Neural cell (in vitro differentiated cells): ENCODE measurements around the gene DIS3L. TPM values are rescaled to one million over a fixed set of nuclear protein-coding genes. Genes with fewer than 3 reads are reported as not detected.

Source experiments
- H2AFZ ChIP-seq: fragments of 200-600, 300-800 bp; sonication (generic), shearing (Covaris generic); 2 replicates; pipeline ENCODE4 v1.6.0; 2014; ENCODE audit warnings: low read depth, mild to moderate bottlenecking, antibody characterized with exemption, low read length, moderate library complexity
- H3F3A ChIP-seq: fragments of 200-600 bp; shearing (Covaris generic); 2 replicates; pipeline ENCODE4 v1.6.1; 2016; ENCODE audit warnings: mild to moderate bottlenecking, moderate library complexity, mixed read lengths, antibody characterized with exemption, low read length; ENCODE audit not compliant: insufficient read depth, poor library complexity, severe bottlenecking
- H3K27ac ChIP-seq: fragments of 200-600, 300-800 bp; sonication (generic), shearing (Covaris generic); 2 replicates; pipeline ENCODE4 v1.5.1; 2014; ENCODE audit warnings: mild to moderate bottlenecking, low read length, moderate library complexity
- H3K27me3 ChIP-seq: fragments of 300-800, 200-600 bp; sonication (generic), shearing (Covaris generic); 2 replicates; pipeline ENCODE4 v1.6.0; 2014; ENCODE audit warnings: mild to moderate bottlenecking, low read depth, low read length, moderate library complexity; ENCODE audit not compliant: insufficient read depth
- H3K36me3 ChIP-seq: fragments of 300-800, 200-600 bp; sonication (generic), shearing (Covaris generic); 2 replicates; pipeline ENCODE4 v1.5.1; 2014; ENCODE audit warnings: mild to moderate bottlenecking, antibody characterized with exemption, low read length, moderate library complexity; ENCODE audit not compliant: insufficient read depth
- H3K4me2 ChIP-seq: fragments of 300-800, 200-600 bp; sonication (generic), shearing (Covaris generic); 2 replicates; pipeline ENCODE4 v1.6.0; 2014; ENCODE audit warnings: mild to moderate bottlenecking, low read length
- H3K4me3 ChIP-seq: fragments of 300-800, 200-600 bp; sonication (generic), shearing (Covaris generic); 2 replicates; pipeline ENCODE4 v1.5.1; 2014; ENCODE audit warnings: mild to moderate bottlenecking, low read length, moderate library complexity
- H3K79me2 ChIP-seq: fragments of 200-600 bp; shearing (Covaris generic); replicated peaks from 2 replicates; pipeline ENCODE4 v1.6.0; 2014; ENCODE audit warnings: mild to moderate bottlenecking, low read length, moderate library complexity; ENCODE audit not compliant: insufficient read depth
- H3K9ac ChIP-seq: fragments of 300-800, 200-600 bp; sonication (generic), shearing (Covaris generic); 2 replicates; pipeline ENCODE4 v1.6.1; 2016; ENCODE audit warnings: mild to moderate bottlenecking, low read length, mixed read lengths
- H3K9me2 ChIP-seq: fragments of 200-600 bp; shearing (Covaris generic); 2 replicates; pipeline ENCODE4 v1.6.1; 2016; ENCODE audit warnings: mild to moderate bottlenecking, low read length, mixed read lengths; ENCODE audit not compliant: insufficient read depth
- H3K9me3 ChIP-seq: fragments of 200-600, 300-800 bp; sonication (generic), shearing (Covaris generic); 2 replicates; pipeline ENCODE4 v1.6.1; 2016; ENCODE audit warnings: mild to moderate bottlenecking, mixed run types, low read length, moderate library complexity, mixed read lengths
- H4K20me1 ChIP-seq: fragments of 200-600 bp; shearing (Covaris generic); 2 replicates; pipeline ENCODE4 v1.6.1; 2016; ENCODE audit warnings: mild to moderate bottlenecking, mixed run types; ENCODE audit not compliant: insufficient read depth
- EP300 ChIP-seq: fragments of 450-650 bp; conservative IDR thresholded peaks from 2 replicates; pipeline ENCODE4 v1.6.1; 2014; ENCODE audit warnings: antibody characterized with exemption, mild to moderate bottlenecking, moderate library complexity; ENCODE audit not compliant: poor library complexity, severe bottlenecking
- EZH2 ChIP-seq: fragments of 200-600, 300-800 bp; shearing (Covaris generic), sonication (generic); IDR thresholded peaks from 2 replicates; pipeline ENCODE4 v1.6.1; 2014; ENCODE audit warnings: antibody characterized with exemption, low read length, borderline replicate concordance, mild to moderate bottlenecking; ENCODE audit not compliant: insufficient read depth, poor library complexity, severe bottlenecking
- MXI1 ChIP-seq: fragments of 450-650 bp; conservative IDR thresholded peaks from 2 replicates; pipeline ENCODE4 v1.6.1; 2014; ENCODE audit warnings: antibody characterized with exemption, mild to moderate bottlenecking; ENCODE audit not compliant: poor library complexity, severe bottlenecking
- POLR2AphosphoS5 ChIP-seq: IDR thresholded peaks from 2 replicates; pipeline ENCODE4 v1.6.1; 2012
- RAD21 ChIP-seq: fragments of 450-650 bp; conservative IDR thresholded peaks from 2 replicates; pipeline ENCODE4 v1.6.1; 2014; ENCODE audit warnings: antibody characterized with exemption, mild to moderate bottlenecking, moderate library complexity
- SMC3 ChIP-seq: fragments of 450-650 bp; conservative IDR thresholded peaks from 2 replicates; pipeline ENCODE4 v1.6.1; 2014; ENCODE audit warnings: antibody characterized with exemption, mild to moderate bottlenecking, moderate library complexity; ENCODE audit not compliant: poor library complexity
- TAF1 ChIP-seq: IDR thresholded peaks from 2 replicates; pipeline ENCODE4 v1.6.1; 2012; ENCODE audit warnings: low read depth
- polyA plus RNA-seq: library from polyadenylated mRNA; depleted of rRNA; stranded (reverse); fragments of >200 nt; gene quantifications from 2 replicates; pipeline ENCODE4 v1.2.3, GENCODE V29; 2014
- TF ChIP-seq, protein P1 (sequence below): fragments of 450-650 bp; IDR thresholded peaks from 2 replicates; pipeline ENCODE4 v1.5.1; 2014; ENCODE audit warnings: antibody characterized with exemption, mild to moderate bottlenecking, moderate library complexity; ENCODE audit not compliant: poor library complexity, severe bottlenecking
- TF ChIP-seq, protein P2 (sequence below): IDR thresholded peaks from 2 replicates; pipeline ENCODE4 v1.6.1; 2012; ENCODE audit warnings: borderline replicate concordance

DIS3L gene
- polyA plus RNA-seq, 1 donor from 2014 or later, result 9.9 TPM

DNA sequence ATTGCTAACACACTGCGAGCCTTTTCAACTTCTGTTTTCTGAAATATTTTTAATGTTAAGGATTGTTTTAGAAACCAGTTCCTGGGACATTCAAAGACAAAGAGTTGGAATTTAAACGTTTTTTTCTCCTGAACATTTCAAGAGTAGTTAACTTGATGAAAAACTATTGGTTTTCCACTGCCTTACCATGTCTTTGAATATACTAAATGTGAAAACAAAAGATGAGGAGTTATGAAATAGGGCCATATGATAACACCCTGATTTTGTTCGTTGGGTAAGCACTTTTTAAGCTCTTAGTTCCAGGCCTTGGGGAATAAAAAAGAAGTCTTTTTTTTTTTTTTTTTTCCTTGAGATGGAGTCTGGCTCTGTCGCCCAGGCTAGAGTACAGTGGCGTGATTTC, 2.8 kb downstream of the DIS3L start:
- H3K9me3 ChIP-seq, result no peaks in the 10 kb centered on the region
- H4K20me1 ChIP-seq, result no peaks in the 10 kb centered on the region
- H3F3A ChIP-seq, result no peaks in the 10 kb centered on the region
- no peak overlapping the region for H2AFZ ChIP-seq
- peaks cover 3% of the 10 kb centered on the region for H3K79me2 ChIP-seq
- H3K9ac ChIP-seq, result no peak overlapping the region
- no peaks in the 10 kb centered on the region for H3K27me3 ChIP-seq
- H3K27ac ChIP-seq, result no peak overlapping the region
- H3K36me3 ChIP-seq, result no peaks in the 10 kb centered on the region
- peak overlapping the region; percentile 32 for H3K4me2 ChIP-seq
- no peak overlapping the region for H3K4me3 ChIP-seq
- TF ChIP-seq MXI1, result no peak
- no peak for TF ChIP-seq RAD21
- no peak for TF ChIP-seq SMC3
- TF ChIP-seq, protein P1, sequence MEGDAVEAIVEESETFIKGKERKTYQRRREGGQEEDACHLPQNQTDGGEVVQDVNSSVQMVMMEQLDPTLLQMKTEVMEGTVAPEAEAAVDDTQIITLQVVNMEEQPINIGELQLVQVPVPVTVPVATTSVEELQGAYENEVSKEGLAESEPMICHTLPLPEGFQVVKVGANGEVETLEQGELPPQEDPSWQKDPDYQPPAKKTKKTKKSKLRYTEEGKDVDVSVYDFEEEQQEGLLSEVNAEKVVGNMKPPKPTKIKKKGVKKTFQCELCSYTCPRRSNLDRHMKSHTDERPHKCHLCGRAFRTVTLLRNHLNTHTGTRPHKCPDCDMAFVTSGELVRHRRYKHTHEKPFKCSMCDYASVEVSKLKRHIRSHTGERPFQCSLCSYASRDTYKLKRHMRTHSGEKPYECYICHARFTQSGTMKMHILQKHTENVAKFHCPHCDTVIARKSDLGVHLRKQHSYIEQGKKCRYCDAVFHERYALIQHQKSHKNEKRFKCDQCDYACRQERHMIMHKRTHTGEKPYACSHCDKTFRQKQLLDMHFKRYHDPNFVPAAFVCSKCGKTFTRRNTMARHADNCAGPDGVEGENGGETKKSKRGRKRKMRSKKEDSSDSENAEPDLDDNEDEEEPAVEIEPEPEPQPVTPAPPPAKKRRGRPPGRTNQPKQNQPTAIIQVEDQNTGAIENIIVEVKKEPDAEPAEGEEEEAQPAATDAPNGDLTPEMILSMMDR, result no peak
- TF ChIP-seq, protein P2, sequence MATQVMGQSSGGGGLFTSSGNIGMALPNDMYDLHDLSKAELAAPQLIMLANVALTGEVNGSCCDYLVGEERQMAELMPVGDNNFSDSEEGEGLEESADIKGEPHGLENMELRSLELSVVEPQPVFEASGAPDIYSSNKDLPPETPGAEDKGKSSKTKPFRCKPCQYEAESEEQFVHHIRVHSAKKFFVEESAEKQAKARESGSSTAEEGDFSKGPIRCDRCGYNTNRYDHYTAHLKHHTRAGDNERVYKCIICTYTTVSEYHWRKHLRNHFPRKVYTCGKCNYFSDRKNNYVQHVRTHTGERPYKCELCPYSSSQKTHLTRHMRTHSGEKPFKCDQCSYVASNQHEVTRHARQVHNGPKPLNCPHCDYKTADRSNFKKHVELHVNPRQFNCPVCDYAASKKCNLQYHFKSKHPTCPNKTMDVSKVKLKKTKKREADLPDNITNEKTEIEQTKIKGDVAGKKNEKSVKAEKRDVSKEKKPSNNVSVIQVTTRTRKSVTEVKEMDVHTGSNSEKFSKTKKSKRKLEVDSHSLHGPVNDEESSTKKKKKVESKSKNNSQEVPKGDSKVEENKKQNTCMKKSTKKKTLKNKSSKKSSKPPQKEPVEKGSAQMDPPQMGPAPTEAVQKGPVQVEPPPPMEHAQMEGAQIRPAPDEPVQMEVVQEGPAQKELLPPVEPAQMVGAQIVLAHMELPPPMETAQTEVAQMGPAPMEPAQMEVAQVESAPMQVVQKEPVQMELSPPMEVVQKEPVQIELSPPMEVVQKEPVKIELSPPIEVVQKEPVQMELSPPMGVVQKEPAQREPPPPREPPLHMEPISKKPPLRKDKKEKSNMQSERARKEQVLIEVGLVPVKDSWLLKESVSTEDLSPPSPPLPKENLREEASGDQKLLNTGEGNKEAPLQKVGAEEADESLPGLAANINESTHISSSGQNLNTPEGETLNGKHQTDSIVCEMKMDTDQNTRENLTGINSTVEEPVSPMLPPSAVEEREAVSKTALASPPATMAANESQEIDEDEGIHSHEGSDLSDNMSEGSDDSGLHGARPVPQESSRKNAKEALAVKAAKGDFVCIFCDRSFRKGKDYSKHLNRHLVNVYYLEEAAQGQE, result no peak
- TF ChIP-seq EZH2, result no peak
- TF ChIP-seq POLR2AphosphoS5, result no peak
- TF ChIP-seq EP300, result no peak
- no peak for TF ChIP-seq TAF1
- no peaks in the 10 kb centered on the region for H3K9me2 ChIP-seq

DNA sequence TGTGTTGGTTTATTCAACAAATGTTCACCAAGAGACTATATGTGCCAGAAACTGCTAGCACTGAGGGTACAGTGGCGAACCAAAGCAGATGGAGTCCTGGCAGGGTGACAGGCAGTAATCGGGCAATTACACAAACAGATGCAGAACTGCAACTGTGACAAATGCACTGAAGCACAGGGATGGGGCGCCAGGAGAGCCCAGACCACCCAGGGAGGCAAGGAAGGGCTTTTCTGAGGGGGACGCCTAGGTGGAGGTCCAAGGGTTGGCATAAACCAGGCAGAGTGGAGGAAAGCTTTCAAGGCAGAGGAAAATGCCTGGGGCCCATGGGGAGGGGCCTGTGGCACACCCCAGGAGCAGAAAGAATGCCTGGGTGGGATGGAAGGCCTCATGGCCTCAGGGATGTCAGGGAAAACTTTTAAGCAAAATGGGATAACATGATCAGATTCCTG, 5.5 kb downstream of the DIS3L start:
- Histone ChIP-seq H3K9me2 (no peaks in the 10 kb centered on the region), H3K4me2 (no peak overlapping the region), H3K36me3 (no peaks in the 10 kb centered on the region), H3K9ac (no peak overlapping the region), H3K4me3 (no peak overlapping the region), H3K27ac (no peak overlapping the region), H3K27me3 (no peaks in the 10 kb centered on the region), H3F3A (no peaks in the 10 kb centered on the region), H2AFZ (no peak overlapping the region), H3K79me2 (peaks cover 3% of the 10 kb centered on the region), H4K20me1 (no peaks in the 10 kb centered on the region), H3K9me3 (no peaks in the 10 kb centered on the region)
- no peak for TF ChIP-seq TAF1
- no peak for TF ChIP-seq MXI1
- no peak for TF ChIP-seq EZH2
- no peak for TF ChIP-seq RAD21
- TF ChIP-seq SMC3, result no peak
